Endodermal cell (in vitro differentiated cells): ENCODE results near the gene CTU2. TPM values are rescaled to one million over a fixed set of nuclear protein-coding genes. Genes with fewer than 3 reads are reported as not detected.

Source experiments
- DNase-seq: peaks from one replicate; pipeline ENCODE4 v3.0.0-alpha.2; 2017
- H3K27ac ChIP-seq: 2 replicates; pipeline ENCODE4 v1.5.1; 2013; ENCODE audit warnings: mild to moderate bottlenecking, low read depth, low read length, moderate library complexity
- H3K27me3 ChIP-seq: 2 replicates; pipeline ENCODE4 v1.6.1; 2013; ENCODE audit warnings: mild to moderate bottlenecking, low read length, moderate library complexity; ENCODE audit not compliant: insufficient read depth, control insufficient read depth, poor library complexity, severe bottlenecking
- H3K36me3 ChIP-seq: 2 replicates; pipeline ENCODE4 v1.7.0; 2013; ENCODE audit warnings: mild to moderate bottlenecking, low read length, moderate library complexity; ENCODE audit not compliant: control insufficient read depth, insufficient read depth
- H3K4me1 ChIP-seq: one replicate; pipeline ENCODE4 v1.7.0; 2013; ENCODE audit warnings: low read length; ENCODE audit not compliant: control insufficient read depth, insufficient read depth
- H3K4me3 ChIP-seq: 2 replicates; pipeline ENCODE4 v1.5.1; 2013; ENCODE audit warnings: mild to moderate bottlenecking, low read length, moderate library complexity
- H3K9ac ChIP-seq: 2 replicates; pipeline ENCODE4 v1.6.1; 2013; ENCODE audit warnings: mild to moderate bottlenecking, low read length, moderate library complexity; ENCODE audit not compliant: poor library complexity, severe bottlenecking; ENCODE audit errors: extremely low read depth
- H3K9me3 ChIP-seq: 2 replicates; pipeline ENCODE4 v1.6.1; 2013; ENCODE audit warnings: mild to moderate bottlenecking, low read length, moderate library complexity; ENCODE audit not compliant: control insufficient read depth
- H3K27ac Mint-ChIP-seq: 2 replicates; pipeline ENCODE4 v1.8.0; 2020; ENCODE audit warnings: mixed read lengths
- H3K27me3 Mint-ChIP-seq: 2 replicates; pipeline ENCODE4 v1.8.0; 2021; ENCODE audit warnings: mild to moderate bottlenecking, mixed read lengths; ENCODE audit not compliant: insufficient read depth
- H3K36me3 Mint-ChIP-seq: 2 replicates; pipeline ENCODE4 v1.8.0; 2020; ENCODE audit warnings: low read depth, mixed read lengths
- H3K4me1 Mint-ChIP-seq: 2 replicates; pipeline ENCODE4 v1.8.0; 2020; ENCODE audit warnings: mixed read lengths
- H3K4me3 Mint-ChIP-seq: 2 replicates; pipeline ENCODE4 v1.8.0; 2020; ENCODE audit warnings: mild to moderate bottlenecking, moderate library complexity, mixed read lengths
- H3K9me3 Mint-ChIP-seq: 2 replicates; pipeline ENCODE4 v1.8.0; 2020; ENCODE audit warnings: mild to moderate bottlenecking, mixed read lengths
- CTCF ChIP-seq: fragments of 200-600 bp; sonication (generic); conservative IDR thresholded peaks from 2 replicates; pipeline ENCODE4 v1.5.0; 2021; ENCODE audit warnings: antibody characterized with exemption, mild to moderate bottlenecking
- WGBS, 2 experiments: methylation state at CpG; one replicate each; pipeline versions ENCODE4 v1.1.5 to v1.1.7; 2013; ENCODE audit warnings: missing lambda C conversion rate in 2 of 2, mixed read lengths in 1 of 2; ENCODE audit not compliant: insufficient coverage in 1 of 2, insufficient read length in 1 of 2; 5-methylcytosine and 5-hydroxymethylcytosine counted together
- total RNA-seq, 2 donors: library from RNA; stranded (reverse); fragmentation: NEBNext Ultra II Directional in 1 of 2; extraction: Animal tissue kit (Norgen Biotek cat#: 25700) in 1 of 2; gene quantifications; 2 replicates in 1 of 2; 3 replicates in 1 of 2; pipeline ENCODE4 v1.2.1, GENCODE V29; 2021

The CTU2 gene
- total RNA-seq, 2 donors from 2014 or later: 16.7 to 24.3 TPM

GRCh38 chr16:88750854-88751253 lies 44.6 kb downstream of the CTU2 start:
- H3K27ac ChIP-seq: no peak overlapping the region
- Mint-ChIP-seq H3K36me3 (no peaks in the 10 kb centered on the region), H3K27me3 (no peaks in the 10 kb centered on the region), H3K27ac (no peak overlapping the region), H3K4me3 (no peak overlapping the region), H3K9me3 (no peaks in the 10 kb centered on the region), H3K4me1 (peaks cover 3% of the 10 kb centered on the region)
- peaks cover 4% of the 10 kb centered on the region for H3K36me3 ChIP-seq
- H3K4me1 ChIP-seq: no peaks in the 10 kb centered on the region
- no peak overlapping the region for H3K9ac ChIP-seq
- no peak for TF ChIP-seq CTCF
- 92 to 93% methylated on average over 7 to 12 of the region's 12 CpGs for WGBS, 2 experiments
- H3K27me3 ChIP-seq: no peaks in the 10 kb centered on the region
- H3K4me3 ChIP-seq: no peak overlapping the region
- DNase-seq: no peak
- H3K9me3 ChIP-seq: no peaks in the 10 kb centered on the region

GRCh38 chr16:88752386-88753002 lies 46.2 kb downstream of the CTU2 start:
- H3K9ac ChIP-seq: no peak overlapping the region
- peaks cover 3% of the 10 kb centered on the region for H3K4me1 Mint-ChIP-seq
- no peaks in the 10 kb centered on the region for H3K4me1 ChIP-seq
- H3K27me3 Mint-ChIP-seq: no peaks in the 10 kb centered on the region
- H3K36me3 ChIP-seq: peaks cover 4% of the 10 kb centered on the region
- H3K9me3 Mint-ChIP-seq: no peaks in the 10 kb centered on the region
- H3K9me3 ChIP-seq: no peaks in the 10 kb centered on the region
- H3K27me3 ChIP-seq: no peaks in the 10 kb centered on the region
- DNase-seq: no peak
- 94 to 96% methylated on average over 11 to 16 of the region's 16 CpGs for WGBS, 2 experiments
- H3K36me3 Mint-ChIP-seq: no peaks in the 10 kb centered on the region
- no peak overlapping the region for H3K27ac Mint-ChIP-seq
- TF ChIP-seq CTCF: no peak
- no peak overlapping the region for H3K27ac ChIP-seq
- no peak overlapping the region for H3K4me3 ChIP-seq
- H3K4me3 Mint-ChIP-seq: no peak overlapping the region

DNA sequence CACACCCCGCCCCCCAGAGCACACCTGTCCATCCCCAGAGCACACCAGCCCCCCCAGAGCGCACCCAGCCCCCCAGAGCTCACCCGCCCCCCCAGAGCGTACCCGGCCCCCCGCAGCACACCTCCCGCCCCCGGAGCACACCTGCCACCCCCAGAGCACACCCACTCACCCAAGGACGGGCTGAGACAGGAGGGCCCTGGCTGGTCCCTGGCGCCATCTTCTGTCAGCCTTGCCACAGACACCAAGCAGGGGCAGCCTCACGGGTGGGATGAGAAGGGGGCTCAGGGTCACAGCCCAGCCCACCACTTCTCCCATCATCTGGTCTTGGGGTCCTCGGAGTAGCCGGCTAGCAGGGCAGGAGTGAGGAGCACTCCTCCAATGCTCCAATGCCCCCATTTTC lies 46.9 kb downstream of the CTU2 start:
- Mint-ChIP-seq H3K9me3 (no peaks in the 10 kb centered on the region), H3K36me3 (no peaks in the 10 kb centered on the region), H3K4me1 (peaks cover 3% of the 10 kb centered on the region), H3K27ac (no peak overlapping the region), H3K27me3 (no peaks in the 10 kb centered on the region), H3K4me3 (no peak overlapping the region)
- no peaks in the 10 kb centered on the region for H3K4me1 ChIP-seq
- DNase-seq: no peak
- H3K9me3 ChIP-seq: no peaks in the 10 kb centered on the region
- H3K27me3 ChIP-seq: no peaks in the 10 kb centered on the region
- peak; percentile 17 for TF ChIP-seq CTCF
- no peak overlapping the region for H3K4me3 ChIP-seq
- 91 to 100% methylated on average over 1 to 5 of the region's 13 CpGs for WGBS, 2 experiments
- no peak overlapping the region for H3K27ac ChIP-seq
- no peak overlapping the region for H3K9ac ChIP-seq
- peaks cover 4% of the 10 kb centered on the region for H3K36me3 ChIP-seq
